Cortex of kidney (tissue), 1 donor: ENCODE measurements around the gene FAM124A.

ENCODE experiments used
- DNase-seq: peaks from one replicate; lab custom pipeline; 2025; lab: John Stamatoyannopoulos, UW

Gene FAM124A

GRCh38 chr13:51308781-51309180 is 86.6 kb downstream of the FAM124A start:
- no peak for DNase-seq

GRCh38 chr13:51311231-51311630 is 89.0 kb downstream of the FAM124A start:
- DNase-seq: no peak

- no peak for DNase-seq
Measured at GRCh38 chr13:51311957-51312520, 89.8 kb downstream of the FAM124A start.

- no peak for DNase-seq
Measured at GRCh38 chr13:51313619-51314018, 91.4 kb downstream of the FAM124A start.

- no peak for DNase-seq
Measured at GRCh38 chr13:51317262-51317661, 95.1 kb downstream of the FAM124A start.

- no peak for DNase-seq
Measured at GRCh38 chr13:51318015-51318414, 95.8 kb downstream of the FAM124A start.

- no peak for DNase-seq
Measured at GRCh38 chr13:51318876-51319275, 96.7 kb downstream of the FAM124A start.

- no peak for DNase-seq
Measured at GRCh38 chr13:51321836-51322235, 99.6 kb downstream of the FAM124A start.

GRCh38 chr13:51322826-51323225 is 100.6 kb downstream of the FAM124A start:
- DNase-seq: no peak

GRCh38 chr13:51323824-51324511 is 101.8 kb downstream of the FAM124A start:
- DNase-seq: no peak

- DNase-seq: no peak
Measured at GRCh38 chr13:51324714-51325420, 102.7 kb downstream of the FAM124A start.

- no peak for DNase-seq
Measured at GRCh38 chr13:51325837-51326236, 103.6 kb downstream of the FAM124A start.

GRCh38 chr13:51326777-51327176 is 104.6 kb downstream of the FAM124A start:
- no peak for DNase-seq

GRCh38 chr13:51327961-51328360 is 105.8 kb downstream of the FAM124A start:
- DNase-seq: no peak

- no peak for DNase-seq
Measured at GRCh38 chr13:51328488-51328887, 106.3 kb downstream of the FAM124A start.

GRCh38 chr13:51329606-51330005 is 107.4 kb downstream of the FAM124A start:
- no peak for DNase-seq

GRCh38 chr13:51330791-51331190 is 108.6 kb downstream of the FAM124A start:
- DNase-seq: no peak

GRCh38 chr13:51331354-51331861 is 109.2 kb downstream of the FAM124A start:
- no peak for DNase-seq

- no peak for DNase-seq
Measured at GRCh38 chr13:51332566-51333361, 110.6 kb downstream of the FAM124A start.

- no peak for DNase-seq
Measured at GRCh38 chr13:51333421-51333820, 111.2 kb downstream of the FAM124A start.

GRCh38 chr13:51333826-51334225 is 111.6 kb downstream of the FAM124A start:
- DNase-seq: no peak
